ENCODE measurements around the gene ADGRD2. TPM values are rescaled to one million over a fixed set of nuclear protein-coding genes. Genes with fewer than 3 reads are reported as not detected.
A peak's percentile ranks its signal among the peaks of the same experiment; 100 is the strongest.

Gene ADGRD2
- total RNA-seq, 1 donor from 2014 or later, result not detected

DNA sequence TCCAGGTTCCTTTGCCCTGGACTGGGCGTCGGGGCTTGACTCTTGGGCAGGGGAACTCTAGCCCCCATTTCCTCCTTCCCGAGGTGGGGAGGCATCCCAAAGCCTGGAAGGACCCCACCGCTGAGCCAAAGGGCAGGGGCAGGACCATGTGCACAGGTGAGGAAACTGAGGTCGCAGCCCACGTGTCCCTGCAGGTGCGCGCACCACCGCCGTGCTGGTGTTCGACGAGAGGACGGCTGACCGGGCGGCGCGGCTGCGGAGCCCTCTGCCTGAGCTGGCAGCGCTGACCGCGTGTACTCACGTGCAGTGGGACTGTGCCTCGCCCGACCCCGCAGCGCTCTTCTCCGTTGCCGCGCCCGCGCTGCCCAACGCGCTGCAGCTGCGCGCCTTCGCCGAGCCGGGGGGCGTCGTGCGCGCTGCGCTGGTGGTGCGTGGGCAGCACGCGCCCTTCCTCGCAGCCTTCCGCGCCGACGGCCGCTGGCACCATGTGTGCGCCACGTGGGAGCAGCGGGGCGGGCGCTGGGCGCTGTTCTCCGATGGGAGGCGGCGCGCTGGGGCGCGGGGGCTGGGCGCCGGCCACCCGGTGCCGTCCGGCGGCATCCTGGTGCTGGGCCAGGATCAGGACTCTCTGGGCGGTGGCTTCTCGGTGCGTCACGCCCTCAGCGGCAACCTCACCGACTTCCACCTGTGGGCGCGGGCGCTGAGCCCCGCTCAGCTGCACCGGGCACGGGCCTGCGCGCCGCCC, 2.8 kb downstream of the ADGRD2 start:
- no peak overlapping the region for H3K4me3 Mint-ChIP-seq (ENCODE audit: unreplicated experiment)
- H3K36me3 Mint-ChIP-seq (ENCODE audit: unreplicated experiment), result no peaks in the 10 kb centered on the region
- TF ChIP-seq, protein P1, sequence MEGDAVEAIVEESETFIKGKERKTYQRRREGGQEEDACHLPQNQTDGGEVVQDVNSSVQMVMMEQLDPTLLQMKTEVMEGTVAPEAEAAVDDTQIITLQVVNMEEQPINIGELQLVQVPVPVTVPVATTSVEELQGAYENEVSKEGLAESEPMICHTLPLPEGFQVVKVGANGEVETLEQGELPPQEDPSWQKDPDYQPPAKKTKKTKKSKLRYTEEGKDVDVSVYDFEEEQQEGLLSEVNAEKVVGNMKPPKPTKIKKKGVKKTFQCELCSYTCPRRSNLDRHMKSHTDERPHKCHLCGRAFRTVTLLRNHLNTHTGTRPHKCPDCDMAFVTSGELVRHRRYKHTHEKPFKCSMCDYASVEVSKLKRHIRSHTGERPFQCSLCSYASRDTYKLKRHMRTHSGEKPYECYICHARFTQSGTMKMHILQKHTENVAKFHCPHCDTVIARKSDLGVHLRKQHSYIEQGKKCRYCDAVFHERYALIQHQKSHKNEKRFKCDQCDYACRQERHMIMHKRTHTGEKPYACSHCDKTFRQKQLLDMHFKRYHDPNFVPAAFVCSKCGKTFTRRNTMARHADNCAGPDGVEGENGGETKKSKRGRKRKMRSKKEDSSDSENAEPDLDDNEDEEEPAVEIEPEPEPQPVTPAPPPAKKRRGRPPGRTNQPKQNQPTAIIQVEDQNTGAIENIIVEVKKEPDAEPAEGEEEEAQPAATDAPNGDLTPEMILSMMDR (IDR thresholded peaks at IDR 0.05; ENCODE audit: partially characterized antibody, unreplicated experiment), result no peak
- peaks cover 2% of the 10 kb centered on the region for H3K4me1 Mint-ChIP-seq (ENCODE audit: low read depth, unreplicated experiment)
- H3K9me3 Mint-ChIP-seq (ENCODE audit: unreplicated experiment), result peaks cover 2% of the 10 kb centered on the region
- no peak overlapping the region for H3K27ac Mint-ChIP-seq (ENCODE audit: unreplicated experiment)
- H3K27me3 Mint-ChIP-seq (ENCODE audit: unreplicated experiment), result peaks cover 9% of the 10 kb centered on the region
- DNase-seq, result no peak

DNA sequence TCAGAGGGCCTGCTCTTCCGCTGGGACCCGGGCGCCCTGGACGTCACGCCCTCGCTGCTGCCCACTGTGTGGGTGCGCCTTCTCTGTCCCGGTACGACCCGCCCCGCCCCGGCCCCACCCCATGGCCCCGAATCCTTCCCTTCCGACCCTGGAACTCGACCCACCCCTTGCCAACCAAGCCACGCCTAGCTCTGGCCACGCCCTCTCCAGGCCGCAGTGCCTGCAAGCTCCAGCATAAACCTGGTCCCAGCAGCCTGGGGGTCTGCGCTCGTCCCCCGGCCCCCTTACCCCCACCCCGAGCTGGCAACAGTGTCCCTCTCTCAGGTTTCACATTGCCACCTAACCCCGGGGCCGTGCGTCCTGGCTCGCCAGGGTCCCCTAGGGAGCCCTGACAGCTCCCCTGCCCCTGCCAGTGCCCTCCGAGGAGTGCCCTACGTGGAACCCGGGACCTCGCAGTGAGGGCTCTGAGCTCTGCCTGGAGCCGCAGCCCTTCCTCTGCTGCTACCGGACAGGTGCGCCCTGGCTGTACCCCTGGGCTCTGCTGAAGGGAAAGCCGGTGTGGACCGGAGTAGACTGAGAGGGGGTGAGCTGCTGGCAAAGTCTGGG, 3.4 kb downstream of the ADGRD2 start:
- TF ChIP-seq, protein P1 (IDR thresholded peaks at IDR 0.05; ENCODE audit: partially characterized antibody, unreplicated experiment), result no peak
- Mint-ChIP-seq H3K4me1 (ENCODE audit: low read depth, unreplicated experiment) (peaks cover 2% of the 10 kb centered on the region), H3K27ac (ENCODE audit: unreplicated experiment) (no peak overlapping the region), H3K36me3 (ENCODE audit: unreplicated experiment) (no peaks in the 10 kb centered on the region), H3K9me3 (ENCODE audit: unreplicated experiment) (peaks cover 2% of the 10 kb centered on the region), H3K27me3 (ENCODE audit: unreplicated experiment) (peaks cover 9% of the 10 kb centered on the region), H3K4me3 (ENCODE audit: unreplicated experiment) (no peak overlapping the region)
- peak; percentile 66 for DNase-seq

DNA sequence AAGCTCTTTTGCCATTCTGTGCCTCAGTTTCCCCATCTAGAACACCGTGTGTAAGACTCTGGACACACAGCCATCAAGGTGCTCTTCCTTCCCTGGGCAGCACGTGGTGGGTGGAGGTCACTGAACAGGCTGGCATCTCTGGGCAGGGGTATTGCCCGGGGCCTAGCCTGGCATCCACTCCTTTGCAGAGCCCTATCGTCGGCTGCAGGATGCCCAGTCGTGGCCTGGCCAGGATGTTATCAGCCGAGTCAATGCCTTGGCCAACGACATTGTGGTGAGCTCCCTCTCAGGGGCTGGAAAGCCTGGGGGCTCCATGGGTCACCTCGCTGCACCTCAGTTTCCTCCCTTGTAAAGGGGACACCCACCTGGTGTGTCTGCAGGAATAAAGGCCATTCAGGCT, 4.0 kb downstream of the ADGRD2 start:
- no peak for DNase-seq
- Mint-ChIP-seq H3K36me3 (ENCODE audit: unreplicated experiment) (no peaks in the 10 kb centered on the region), H3K9me3 (ENCODE audit: unreplicated experiment) (peaks cover 2% of the 10 kb centered on the region), H3K27ac (ENCODE audit: unreplicated experiment) (no peak overlapping the region), H3K4me1 (ENCODE audit: low read depth, unreplicated experiment) (peaks cover 2% of the 10 kb centered on the region), H3K27me3 (ENCODE audit: unreplicated experiment) (peaks cover 9% of the 10 kb centered on the region), H3K4me3 (ENCODE audit: unreplicated experiment) (no peak overlapping the region)
- TF ChIP-seq, protein P1 (IDR thresholded peaks at IDR 0.05; ENCODE audit: partially characterized antibody, unreplicated experiment), result no peak

DNA sequence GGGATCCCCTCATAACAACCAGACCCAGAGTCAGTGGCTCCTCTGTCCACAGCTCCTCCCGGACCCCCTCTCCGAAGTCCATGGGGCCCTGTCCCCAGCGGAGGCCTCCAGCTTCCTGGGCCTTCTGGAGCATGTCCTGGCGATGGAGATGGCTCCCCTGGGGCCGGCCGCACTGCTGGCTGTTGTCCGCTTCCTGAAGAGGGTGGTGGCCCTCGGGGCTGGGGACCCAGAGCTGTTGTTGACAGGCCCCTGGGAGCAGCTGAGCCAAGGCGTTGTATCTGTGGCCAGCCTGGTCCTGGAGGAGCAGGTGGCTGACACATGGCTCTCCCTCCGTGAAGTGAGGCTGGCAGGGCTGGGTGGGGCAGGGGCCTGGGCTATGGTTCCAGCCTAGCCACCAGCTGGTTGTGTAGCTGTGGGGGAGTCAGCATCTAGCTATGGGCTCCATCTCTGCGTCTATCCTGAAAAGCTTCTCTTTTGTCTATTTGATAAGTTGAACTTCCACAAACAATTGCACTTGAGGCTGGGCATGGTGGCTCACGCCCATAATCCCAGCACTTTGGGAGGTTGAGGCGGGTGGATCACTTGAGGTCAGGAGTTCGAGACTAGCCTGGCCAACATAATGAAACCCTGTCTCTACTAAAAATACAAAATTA, 4.7 kb downstream of the ADGRD2 start:
- peaks cover 7% of the 10 kb centered on the region for H3K27me3 Mint-ChIP-seq (ENCODE audit: unreplicated experiment)
- TF ChIP-seq, protein P1 (IDR thresholded peaks at IDR 0.05; ENCODE audit: partially characterized antibody, unreplicated experiment), result no peak
- H3K4me1 Mint-ChIP-seq (ENCODE audit: low read depth, unreplicated experiment), result peaks cover 2% of the 10 kb centered on the region
- H3K4me3 Mint-ChIP-seq (ENCODE audit: unreplicated experiment), result no peak overlapping the region
- no peak overlapping the region for H3K27ac Mint-ChIP-seq (ENCODE audit: unreplicated experiment)
- peaks cover 2% of the 10 kb centered on the region for H3K9me3 Mint-ChIP-seq (ENCODE audit: unreplicated experiment)
- H3K36me3 Mint-ChIP-seq (ENCODE audit: unreplicated experiment), result no peaks in the 10 kb centered on the region
- no peak for DNase-seq

DNA sequence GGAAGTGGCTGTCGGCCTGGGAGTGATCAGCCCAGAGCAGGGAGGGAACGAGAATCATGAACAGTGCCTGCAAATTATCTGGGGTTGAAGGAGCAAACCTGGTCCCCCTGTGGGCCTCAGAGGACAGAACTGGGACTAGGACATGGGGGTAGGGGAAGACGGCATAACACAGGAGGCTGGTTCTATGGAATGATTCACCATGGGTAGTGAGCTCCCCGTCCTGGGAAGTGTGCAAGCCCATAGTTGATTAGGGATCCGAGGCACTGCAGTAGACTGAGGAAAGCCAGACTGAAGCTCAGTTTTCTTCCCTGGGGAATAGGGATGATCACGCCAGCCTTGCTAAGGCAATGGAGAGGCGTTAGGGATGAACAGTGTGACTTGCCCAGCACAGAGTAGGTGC, 5.6 kb downstream of the ADGRD2 start:
- Mint-ChIP-seq H3K27ac (ENCODE audit: unreplicated experiment) (peak overlapping the region; percentile 28), H3K4me1 (ENCODE audit: low read depth, unreplicated experiment) (peaks cover 2% of the 10 kb centered on the region), H3K27me3 (ENCODE audit: unreplicated experiment) (peaks cover 6% of the 10 kb centered on the region), H3K9me3 (ENCODE audit: unreplicated experiment) (peaks cover 2% of the 10 kb centered on the region), H3K4me3 (ENCODE audit: unreplicated experiment) (no peak overlapping the region), H3K36me3 (ENCODE audit: unreplicated experiment) (peaks cover 6% of the 10 kb centered on the region)
- peak; percentile 1 for DNase-seq
- TF ChIP-seq, protein P1 (IDR thresholded peaks at IDR 0.05; ENCODE audit: partially characterized antibody, unreplicated experiment), result no peak

Data from glutamatergic neuron (in vitro differentiated cells).